ENCODE data around the gene DLX6. TPM values are rescaled to one million over a fixed set of nuclear protein-coding genes. Genes with fewer than 3 reads are reported as not detected.

The DLX6 gene
- polyA plus RNA-seq (ENCODE audit: insufficient read length in 3 of 3) = not detected

GRCh38 chr7:97005183-97006054 is at the start of gene DLX6:
Gene DLX6, plus strand, starts transcription at chr7:97005553. Its CDS starts 425 bp downstream, at chr7:97005978.
- no peak for DNase-seq (ENCODE audit: low read depth in 3 of 3, low spot score in 2 of 3)

- no peak for DNase-seq (ENCODE audit: low read depth in 3 of 3, low spot score in 2 of 3)
These were observed 46.2 kb upstream of the DLX6 start for GRCh38 chr7:96959135-96959534.

- DNase-seq (ENCODE audit: low read depth in 3 of 3, low spot score in 2 of 3) = no peak
These were observed 43.0 kb upstream of the DLX6 start for GRCh38 chr7:96962221-96962885.

GRCh38 chr7:96968981-96969380 is 36.4 kb upstream of the DLX6 start:
- no peak for DNase-seq (ENCODE audit: low read depth in 3 of 3, low spot score in 2 of 3)

- no peak for DNase-seq (ENCODE audit: low read depth in 3 of 3, low spot score in 2 of 3)
These were observed 34.6 kb upstream of the DLX6 start for GRCh38 chr7:96970739-96971138.

GRCh38 chr7:96973986-96974385 is 31.4 kb upstream of the DLX6 start:
- DNase-seq (ENCODE audit: low read depth in 3 of 3, low spot score in 2 of 3) = no peak

GRCh38 chr7:96976106-96976505 is 29.2 kb upstream of the DLX6 start:
- no peak for DNase-seq (ENCODE audit: low read depth in 3 of 3, low spot score in 2 of 3)

GRCh38 chr7:96977445-96977844 is 27.9 kb upstream of the DLX6 start:
- DNase-seq (ENCODE audit: low read depth in 3 of 3, low spot score in 2 of 3) = no peak

- DNase-seq (ENCODE audit: low read depth in 3 of 3, low spot score in 2 of 3) = no peak
These were observed 25.6 kb upstream of the DLX6 start for GRCh38 chr7:96979551-96980276.

- no peak for DNase-seq (ENCODE audit: low read depth in 3 of 3, low spot score in 2 of 3)
These were observed 22.8 kb upstream of the DLX6 start for GRCh38 chr7:96982586-96982985.

- DNase-seq (ENCODE audit: low read depth in 3 of 3, low spot score in 2 of 3) = no peak
These were observed 19.4 kb upstream of the DLX6 start for GRCh38 chr7:96985992-96986391.

- no peak for DNase-seq (ENCODE audit: low read depth in 3 of 3, low spot score in 2 of 3)
These were observed 18.5 kb upstream of the DLX6 start for GRCh38 chr7:96986901-96987300.

- no peak for DNase-seq (ENCODE audit: low read depth in 3 of 3, low spot score in 2 of 3)
These were observed 17.6 kb upstream of the DLX6 start for GRCh38 chr7:96987719-96988118.

- DNase-seq (ENCODE audit: low read depth in 3 of 3, low spot score in 2 of 3) = no peak
These were observed 16.0 kb upstream of the DLX6 start for GRCh38 chr7:96989241-96989858.

GRCh38 chr7:96989859-96990317 is 15.5 kb upstream of the DLX6 start:
- no peak for DNase-seq (ENCODE audit: low read depth in 3 of 3, low spot score in 2 of 3)

- no peak for DNase-seq (ENCODE audit: low read depth in 3 of 3, low spot score in 2 of 3)
These were observed 13.7 kb upstream of the DLX6 start for GRCh38 chr7:96991546-96992191.

GRCh38 chr7:96992192-96993005 is 13.0 kb upstream of the DLX6 start:
- no peak for DNase-seq (ENCODE audit: low read depth in 3 of 3, low spot score in 2 of 3)

- DNase-seq (ENCODE audit: low read depth in 3 of 3, low spot score in 2 of 3) = no peak
These were observed 12.1 kb upstream of the DLX6 start for GRCh38 chr7:96993094-96993865.

- no peak for DNase-seq (ENCODE audit: low read depth in 3 of 3, low spot score in 2 of 3)
These were observed 11.4 kb upstream of the DLX6 start for GRCh38 chr7:96993980-96994379.
